ENCODE results near the gene WDR5B. TPM values are rescaled to one million over a fixed set of nuclear protein-coding genes. Genes with fewer than 3 reads are reported as not detected.
"Not testable (repeated sequence)": the region's sequence is repeated elsewhere in the genome, so short reads cannot be mapped to it uniquely, and the experiment has no call there.

The WDR5B gene
- 9.2 and 10.5 TPM in 2 replicates for total RNA-seq (2014; rRNA removed; shearing (Covaris generic); ENCODE audit: low replicate concordance)

- H3K9me3 ChIP-seq = peaks cover 2% of the 10 kb centered on the region; the same call in 1 of the 2 replicates
- H3K36me3 ChIP-seq = peaks cover 22% of the 10 kb centered on the region
- peak within 1 kb of the TSS; percentile 97 for H3K4me3 ChIP-seq
- no peaks in the 10 kb centered on the region for H3K27me3 ChIP-seq
- DNase-seq = peak; percentile 94
These were observed at the start of gene WDR5B for GRCh38 chr3:122415762-122416654. Gene WDR5B (minus strand): TSS chr3:122416062. CDS start chr3:122415528, 534 bp downstream.

GRCh38 chr3:122464659-122465058 is 48.8 kb upstream of the WDR5B start:
- no peak for DNase-seq
- Histone ChIP-seq H3K27me3 (no peaks in the 10 kb centered on the region), H3K9me3 (no peaks in the 10 kb centered on the region), H3K36me3 (peaks cover 55% of the 10 kb centered on the region), H3K4me3 (no peak overlapping the region)

- no peaks in the 10 kb centered on the region for H3K9me3 ChIP-seq
- no peaks in the 10 kb centered on the region for H3K27me3 ChIP-seq
- H3K36me3 ChIP-seq = peaks cover 78% of the 10 kb centered on the region
- no peak for DNase-seq
- H3K4me3 ChIP-seq = no peak overlapping the region
These were observed 46.5 kb upstream of the WDR5B start for GRCh38 chr3:122462406-122462805.

GRCh38 chr3:122461806-122462205 is 45.9 kb upstream of the WDR5B start:
- Histone ChIP-seq H3K27me3 (no peaks in the 10 kb centered on the region), H3K4me3 (no peak overlapping the region), H3K9me3 (no peaks in the 10 kb centered on the region), H3K36me3 (peaks cover 79% of the 10 kb centered on the region)
- no peak for DNase-seq

GRCh38 chr3:122458992-122459391 is 43.1 kb upstream of the WDR5B start:
- Histone ChIP-seq H3K4me3 (no peak overlapping the region), H3K27me3 (no peaks in the 10 kb centered on the region), H3K36me3 (peaks cover 87% of the 10 kb centered on the region), H3K9me3 (no peaks in the 10 kb centered on the region)
- DNase-seq = no peak

GRCh38 chr3:122457706-122458105 is 41.8 kb upstream of the WDR5B start:
- no peak for DNase-seq
- H3K36me3 ChIP-seq = peaks cover 90% of the 10 kb centered on the region
- H3K4me3 ChIP-seq = no peak overlapping the region
- no peaks in the 10 kb centered on the region for H3K9me3 ChIP-seq
- no peaks in the 10 kb centered on the region for H3K27me3 ChIP-seq

GRCh38 chr3:122456074-122456473 is 40.2 kb upstream of the WDR5B start:
- DNase-seq = no peak
- H3K9me3 ChIP-seq = no peaks in the 10 kb centered on the region
- peaks cover 85% of the 10 kb centered on the region for H3K36me3 ChIP-seq
- no peaks in the 10 kb centered on the region for H3K27me3 ChIP-seq
- H3K4me3 ChIP-seq = no peak overlapping the region

- no peaks in the 10 kb centered on the region for H3K9me3 ChIP-seq
- no peak overlapping the region for H3K4me3 ChIP-seq
- H3K27me3 ChIP-seq = no peaks in the 10 kb centered on the region
- H3K36me3 ChIP-seq = peaks cover 77% of the 10 kb centered on the region
- no peak for DNase-seq
These were observed 35.5 kb upstream of the WDR5B start for GRCh38 chr3:122451371-122451770.

- H3K36me3 ChIP-seq = peaks cover 74% of the 10 kb centered on the region
- H3K4me3 ChIP-seq = not testable (repeated sequence)
These were observed 32.4 kb upstream of the WDR5B start for GRCh38 chr3:122448218-122448617.

GRCh38 chr3:122444491-122444887 is 28.6 kb upstream of the WDR5B start:
- H3K27me3 ChIP-seq, H3K4me3 ChIP-seq, DNase-seq, H3K9me3 ChIP-seq: not testable (repeated sequence)
- peaks cover 79% of the 10 kb centered on the region for H3K36me3 ChIP-seq

More at GRCh38 chr3:122448218-122448617, 32.4 kb upstream of the WDR5B start:
- H3K27me3 ChIP-seq, H3K9me3 ChIP-seq, DNase-seq: not testable (repeated sequence)

- H3K36me3 ChIP-seq = peaks cover 79% of the 10 kb centered on the region
- not testable (repeated sequence) for H3K27me3 ChIP-seq, DNase-seq, H3K9me3 ChIP-seq, H3K4me3 ChIP-seq
These were observed 28.1 kb upstream of the WDR5B start for GRCh38 chr3:122443762-122444490.

GRCh38 chr3:122443090-122443489 is 27.2 kb upstream of the WDR5B start:
- no peak for DNase-seq
- Histone ChIP-seq H3K36me3 (peaks cover 78% of the 10 kb centered on the region), H3K27me3 (no peaks in the 10 kb centered on the region), H3K4me3 (no peak overlapping the region), H3K9me3 (no peaks in the 10 kb centered on the region)

GRCh38 chr3:122435950-122436349 is 20.1 kb upstream of the WDR5B start:
- Histone ChIP-seq H3K9me3 (no peaks in the 10 kb centered on the region; the same call in 1 of the 2 replicates), H3K4me3 (no peak overlapping the region), H3K36me3 (peaks cover 86% of the 10 kb centered on the region), H3K27me3 (no peaks in the 10 kb centered on the region)
- DNase-seq = no peak

- Histone ChIP-seq H3K36me3 (peaks cover 84% of the 10 kb centered on the region), H3K27me3 (no peaks in the 10 kb centered on the region), H3K4me3 (no peak overlapping the region), H3K9me3 (no peaks in the 10 kb centered on the region)
- no peak for DNase-seq
These were observed 14.5 kb upstream of the WDR5B start for GRCh38 chr3:122430371-122430770.

- no peak for DNase-seq
- H3K9me3 ChIP-seq = no peaks in the 10 kb centered on the region
- no peaks in the 10 kb centered on the region for H3K27me3 ChIP-seq
- H3K36me3 ChIP-seq = peaks cover 91% of the 10 kb centered on the region
- no peak overlapping the region for H3K4me3 ChIP-seq
These were observed 12.1 kb upstream of the WDR5B start for GRCh38 chr3:122427857-122428471.

- Histone ChIP-seq H3K27me3 (no peaks in the 10 kb centered on the region), H3K36me3 (peaks cover 55% of the 10 kb centered on the region), H3K4me3 (no peak overlapping the region), H3K9me3 (no peaks in the 10 kb centered on the region)
- DNase-seq = no peak
These were observed 6.0 kb upstream of the WDR5B start for GRCh38 chr3:122421836-122422235.

GRCh38 chr3:122421101-122421500 is 5.2 kb upstream of the WDR5B start:
- Histone ChIP-seq H3K27me3 (no peaks in the 10 kb centered on the region), H3K9me3 (peaks cover 2% of the 10 kb centered on the region; the same call in 1 of the 2 replicates), H3K36me3 (peaks cover 48% of the 10 kb centered on the region), H3K4me3 (no peak overlapping the region)
- no peak for DNase-seq
